GM18907 (cell line): ENCODE measurements around the gene PSMG2.
"Not testable (repeated sequence)": the region's sequence is repeated elsewhere in the genome, so short reads cannot be mapped to it uniquely, and the experiment has no call there.

Source experiments
- ATAC-seq: cut with Tn5 transposase; IDR thresholded peaks from one replicate; pipeline ENCODE4 v1.9.1; 2021; ENCODE audit warnings: mild to moderate bottlenecking, moderate library complexity; ENCODE audit not compliant: unreplicated experiment

PSMG2 gene

GRCh38 chr18:12721495-12722275, 18.8 kb downstream of the PSMG2 start:
- ATAC-seq, result no peak

GRCh38 chr18:12722731-12723130, 19.9 kb downstream of the PSMG2 start:
- no peak for ATAC-seq

GRCh38 chr18:12726331-12726730, 23.5 kb downstream of the PSMG2 start:
- no peak for ATAC-seq

- ATAC-seq, result no peak
These were observed 24.1 kb downstream of the PSMG2 start for GRCh38 chr18:12726774-12727550.

- ATAC-seq, result no peak
These were observed 34.5 kb downstream of the PSMG2 start for GRCh38 chr18:12737243-12737902.

GRCh38 chr18:12741351-12741750, 38.5 kb downstream of the PSMG2 start:
- ATAC-seq, result no peak

GRCh38 chr18:12742453-12742852, 39.6 kb downstream of the PSMG2 start:
- ATAC-seq, result no peak

- no peak for ATAC-seq
These were observed 41.3 kb downstream of the PSMG2 start for GRCh38 chr18:12744103-12744502.

GRCh38 chr18:12745095-12745795, 42.4 kb downstream of the PSMG2 start:
- no peak for ATAC-seq

- no peak for ATAC-seq
These were observed 44.9 kb downstream of the PSMG2 start for GRCh38 chr18:12747530-12748315.

- ATAC-seq, result no peak
These were observed 45.8 kb downstream of the PSMG2 start for GRCh38 chr18:12748671-12749070.

- ATAC-seq, result no peak
These were observed 46.3 kb downstream of the PSMG2 start for GRCh38 chr18:12749121-12749520.

GRCh38 chr18:12750076-12750714, 47.4 kb downstream of the PSMG2 start:
- peak; percentile 61 for ATAC-seq

GRCh38 chr18:12750715-12751502, 48.1 kb downstream of the PSMG2 start:
- ATAC-seq, result no peak

- no peak for ATAC-seq
These were observed 48.7 kb downstream of the PSMG2 start for GRCh38 chr18:12751503-12751884.

GRCh38 chr18:12751891-12752290, 49.0 kb downstream of the PSMG2 start:
- no peak for ATAC-seq

GRCh38 chr18:12754511-12754910, 51.7 kb downstream of the PSMG2 start:
- ATAC-seq, result no peak

- not testable (repeated sequence) for ATAC-seq
These were observed 52.8 kb downstream of the PSMG2 start for GRCh38 chr18:12755606-12756005.

- ATAC-seq, result not testable (repeated sequence)
These were observed 53.9 kb downstream of the PSMG2 start for GRCh38 chr18:12756619-12757239.
